HepG2 (cell line): ENCODE results near the gene FOXL3. TPM values are rescaled to one million over a fixed set of nuclear protein-coding genes. Genes with fewer than 3 reads are reported as not detected.

Experiments used
- CCDC6 ChIP-seq: sonication (generic); formaldehyde crosslinking; IDR thresholded peaks from 2 replicates; pipeline ENCODE4 v1.8.1; 2022; ENCODE audit warnings: mild to moderate bottlenecking, missing genetic modification reagents, moderate library complexity
- ELF1 ChIP-seq: sonication (generic); formaldehyde crosslinking; IDR thresholded peaks from 2 replicates; pipeline ENCODE4 v1.4.0; 2020; ENCODE audit warnings: missing genetic modification reagents
- ETS1 ChIP-seq: sonication (generic); formaldehyde crosslinking; IDR thresholded peaks from 2 replicates; pipeline ENCODE4 v1.4.0; 2020; ENCODE audit warnings: missing genetic modification reagents
- FOXM1 ChIP-seq: sonication (generic); formaldehyde crosslinking; IDR thresholded peaks from 2 replicates; pipeline ENCODE4 v1.5.0; 2020; ENCODE audit warnings: missing genetic modification reagents
- GLI4 ChIP-seq: sonication (generic); formaldehyde crosslinking; IDR thresholded peaks from 2 replicates; pipeline ENCODE4 v1.5.1; 2020; ENCODE audit warnings: missing genetic modification reagents, mild to moderate bottlenecking, moderate library complexity, borderline replicate concordance
- KMT2B ChIP-seq: IDR thresholded peaks from 2 replicates; pipeline ENCODE4 v1.6.1; 2016; ENCODE audit warnings: missing genetic modification reagents, missing compliant biosample characterization
- NFKB2 ChIP-seq: sonication (generic); formaldehyde crosslinking; IDR thresholded peaks from 2 replicates; pipeline ENCODE4 v1.4.0; 2020; ENCODE audit warnings: missing genetic modification reagents, borderline replicate concordance
- PAX8 ChIP-seq: sonication (generic); formaldehyde crosslinking; IDR thresholded peaks from 2 replicates; pipeline ENCODE4 v1.8.0; 2022; ENCODE audit warnings: mild to moderate bottlenecking, missing genetic modification reagents, borderline replicate concordance
- RBM22 ChIP-seq: fragments of 200-400 bp; formaldehyde crosslinking; optimal IDR thresholded peaks from 2 replicates; pipeline ENCODE3; 2017; ENCODE audit warnings: mild to moderate bottlenecking, low read length, moderate library complexity
- SAP130 ChIP-seq: IDR thresholded peaks from 2 replicates; pipeline ENCODE4 v1.6.1; 2016; ENCODE audit warnings: low read depth
- SKIL ChIP-seq: sonication (generic); formaldehyde crosslinking; IDR thresholded peaks from 2 replicates; pipeline ENCODE4 v1.8.0; 2022; ENCODE audit warnings: missing genetic modification reagents, mild to moderate bottlenecking, moderate library complexity, borderline replicate concordance
- TARDBP ChIP-seq: sonication (generic); formaldehyde crosslinking; IDR thresholded peaks from 2 replicates; pipeline ENCODE4 v1.8.0; 2022; ENCODE audit warnings: mild to moderate bottlenecking, missing genetic modification reagents
- U2AF2 ChIP-seq: fragments of 200-400 bp; formaldehyde crosslinking; IDR thresholded peaks from 2 replicates; pipeline ENCODE4 v1.6.1; 2017; ENCODE audit warnings: low read depth, mild to moderate bottlenecking, low read length
- ZBTB14 ChIP-seq: sonication (generic); formaldehyde crosslinking; IDR thresholded peaks from 2 replicates; pipeline ENCODE4 v1.4.0; 2020; ENCODE audit warnings: missing genetic modification reagents
- ZFP1 ChIP-seq: IDR thresholded peaks from 2 replicates; pipeline ENCODE4 v1.6.1; 2016
- ZKSCAN8 ChIP-seq: IDR thresholded peaks from 2 replicates; pipeline ENCODE4 v1.6.1; 2016; ENCODE audit warnings: borderline replicate concordance, missing genetic modification reagents, missing compliant biosample characterization
- ZNF205 ChIP-seq: IDR thresholded peaks from 2 replicates; pipeline ENCODE4 v1.6.1; 2018; ENCODE audit warnings: missing biosample characterization, missing genetic modification reagents
- ZNF598 ChIP-seq: sonication (generic); formaldehyde crosslinking; IDR thresholded peaks from 2 replicates; pipeline ENCODE4 v1.5.1; 2020; ENCODE audit warnings: mild to moderate bottlenecking, missing genetic modification reagents, borderline replicate concordance
- ZNF616 ChIP-seq: sonication (generic); formaldehyde crosslinking; IDR thresholded peaks from 2 replicates; pipeline ENCODE4 v1.5.0; 2020; ENCODE audit warnings: low read depth, mild to moderate bottlenecking, missing genetic modification reagents
- ZNF761 ChIP-seq: sonication (generic); formaldehyde crosslinking; conservative IDR thresholded peaks from 2 replicates; pipeline ENCODE4 v1.4.0; 2020; ENCODE audit warnings: mild to moderate bottlenecking, missing genetic modification reagents
- ZNF841 ChIP-seq: sonication (generic); formaldehyde crosslinking; IDR thresholded peaks from 2 replicates; pipeline ENCODE4 v1.8.1; 2023; ENCODE audit warnings: missing genetic modification reagents, borderline replicate concordance
- polyA plus RNA-seq, 8 experiments: library from polyadenylated mRNA; depleted of rRNA in 3 of 8; stranded (reverse) in 7 of 8; unstranded in 1 of 8; fragments of >200 nt; fragmentation: Illumina TruSeq in 4 of 8; extraction: Trizol in 4 of 8; gene quantifications; 2 replicates each; pipeline versions ENCODE4 v1.2.1 to v1.2.3, GENCODE V29; 2011 to 2016; ENCODE audit warnings: low read depth in 4 of 8, missing spikeins in 1 of 8, mixed read lengths in 1 of 8; ENCODE audit not compliant: insufficient read depth in 1 of 8
- total RNA-seq, 5 experiments: library from RNA; depleted of rRNA; stranded (reverse); fragments of >200 nt; fragmentation: Illumina TruSeq; extraction: Trizol; gene quantifications; 2 replicates each; pipeline ENCODE4 v1.2.3, GENCODE V29; 2016; ENCODE audit warnings: low read depth in 1 of 5
- TF ChIP-seq, protein P1 (sequence below): sonication (generic); formaldehyde crosslinking; IDR thresholded peaks from 2 replicates; pipeline ENCODE4 v1.4.0; 2020; ENCODE audit warnings: missing genetic modification reagents, low read depth, mild to moderate bottlenecking, borderline replicate concordance
- TF ChIP-seq, protein P2 (sequence below): sonication (generic); formaldehyde crosslinking; conservative IDR thresholded peaks from 2 replicates; pipeline ENCODE4 v1.4.0; 2020; ENCODE audit warnings: missing genetic modification reagents

The FOXL3 gene
- total and polyA plus RNA-seq, 2 of the 13 experiments (the other 11 are each of a cell fraction or from before 2014, with no cell fraction given) = not detected

GRCh38 chr7:318878-319661, 29.1 kb downstream of the FOXL3 start (continued):
- TF ChIP-seq PAX8 (CRISPR knock-in tag) = no peak
- no peak for TF ChIP-seq ZNF841 (CRISPR knock-in tag)
- TF ChIP-seq ZNF616 (CRISPR knock-in tag) = no peak
- no peak for TF ChIP-seq CCDC6 (CRISPR knock-in tag)
- no peak for TF ChIP-seq GLI4 (CRISPR knock-in tag)
- TF ChIP-seq, protein P1, sequence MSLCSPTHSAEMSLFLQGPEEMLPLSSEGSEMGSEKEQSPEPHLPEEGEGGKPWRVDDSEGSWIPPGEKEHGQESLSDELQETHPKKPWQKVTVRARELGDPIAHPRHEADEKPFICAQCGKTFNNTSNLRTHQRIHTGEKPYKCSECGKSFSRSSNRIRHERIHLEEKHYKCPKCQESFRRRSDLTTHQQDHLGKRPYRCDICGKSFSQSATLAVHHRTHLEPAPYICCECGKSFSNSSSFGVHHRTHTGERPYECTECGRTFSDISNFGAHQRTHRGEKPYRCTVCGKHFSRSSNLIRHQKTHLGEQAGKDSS (CRISPR knock-in tag) = no peak
- TF ChIP-seq NFKB2 = no peak
- TF ChIP-seq SAP130 (CRISPR knock-in tag) = peak; percentile 71
- peak; percentile 70; the same call in 1 of the 2 replicates for TF ChIP-seq SKIL
- TF ChIP-seq FOXM1 (CRISPR knock-in tag) = no peak
- TF ChIP-seq ZBTB14 = no peak
- peak; percentile 31; the same call in 1 of the 2 replicates for TF ChIP-seq ZFP1 (CRISPR knock-in tag)
- peak; percentile 81 for TF ChIP-seq TARDBP (CRISPR knock-in tag)
- TF ChIP-seq ZKSCAN8 (CRISPR knock-in tag) = peak; percentile 60; the same call in 1 of the 2 replicates
- no peak for TF ChIP-seq ZNF761 (CRISPR knock-in tag)
- TF ChIP-seq ZNF598 (CRISPR knock-in tag) = no peak
- no peak for TF ChIP-seq ETS1 (CRISPR knock-in tag)
- peak; percentile 35; the same call in 1 of the 2 replicates for TF ChIP-seq ELF1 (CRISPR knock-in tag)
- TF ChIP-seq, protein P2, sequence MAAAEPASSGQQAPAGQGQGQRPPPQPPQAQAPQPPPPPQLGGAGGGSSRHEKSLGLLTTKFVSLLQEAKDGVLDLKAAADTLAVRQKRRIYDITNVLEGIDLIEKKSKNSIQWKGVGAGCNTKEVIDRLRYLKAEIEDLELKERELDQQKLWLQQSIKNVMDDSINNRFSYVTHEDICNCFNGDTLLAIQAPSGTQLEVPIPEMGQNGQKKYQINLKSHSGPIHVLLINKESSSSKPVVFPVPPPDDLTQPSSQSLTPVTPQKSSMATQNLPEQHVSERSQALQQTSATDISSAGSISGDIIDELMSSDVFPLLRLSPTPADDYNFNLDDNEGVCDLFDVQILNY (CRISPR knock-in tag) = 0 out of 2 replicates have a peak, but pooled peaks have one; percentile 12
- TF ChIP-seq ZNF205 = peak; percentile 52; the same call in 1 of the 2 replicates
- TF ChIP-seq RBM22 = no peak
- TF ChIP-seq U2AF2 = no peak
- no peak for TF ChIP-seq KMT2B (CRISPR knock-in tag)
